Measurements from ENCODE around the gene A3GALT2.

A3GALT2 gene

DNA sequence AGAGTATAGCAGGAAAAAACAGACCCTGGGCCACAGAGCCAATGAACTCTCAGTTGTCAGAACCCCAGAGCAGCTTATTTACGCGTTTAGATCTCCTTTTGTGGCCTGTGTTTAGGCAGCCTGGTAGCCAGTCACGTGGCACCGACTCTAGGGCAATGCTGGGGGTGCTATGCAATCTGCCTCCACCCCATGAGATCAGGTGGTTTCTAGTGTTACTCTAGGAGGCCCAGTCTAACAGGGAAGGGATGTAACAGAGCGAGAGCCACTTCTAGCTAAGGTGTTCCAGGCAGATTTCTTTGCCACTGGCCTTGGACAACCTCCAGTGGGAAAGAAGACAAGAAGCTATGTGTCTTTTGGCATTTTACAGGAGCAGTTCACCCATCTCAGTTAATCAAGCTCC lies 12.0 kb upstream of the A3GALT2 start:
- peak overlapping the region; percentile 41 to 60 for H3K9ac ChIP-seq (ENCODE audit: low read length in 2 of 2)
- no peak overlapping the region for H3K4me3 ChIP-seq (ENCODE audit: low read length in 2 of 2)
- peaks cover 45 to 53% of the 10 kb centered on the region in 2 donors for H3K36me3 ChIP-seq (ENCODE audit: control insufficient read depth in 2 of 2, insufficient read depth in 2 of 2, low read length in 2 of 2)
- no peaks in the 10 kb centered on the region for H3K9me3 ChIP-seq (ENCODE audit: control insufficient read depth in 2 of 2, low read length in 2 of 2)
- H3K4me1 ChIP-seq (ENCODE audit: control insufficient read depth, insufficient read depth, low read length), result peaks cover 42% of the 10 kb centered on the region
- peak overlapping the region; percentile 79 for H3K27ac ChIP-seq (ENCODE audit: low read length)
- H3K27me3 ChIP-seq (ENCODE audit: control insufficient read depth in 1 of 2, insufficient read depth in 2 of 2, low read length in 2 of 2), result no peaks in the 10 kb centered on the region

DNA sequence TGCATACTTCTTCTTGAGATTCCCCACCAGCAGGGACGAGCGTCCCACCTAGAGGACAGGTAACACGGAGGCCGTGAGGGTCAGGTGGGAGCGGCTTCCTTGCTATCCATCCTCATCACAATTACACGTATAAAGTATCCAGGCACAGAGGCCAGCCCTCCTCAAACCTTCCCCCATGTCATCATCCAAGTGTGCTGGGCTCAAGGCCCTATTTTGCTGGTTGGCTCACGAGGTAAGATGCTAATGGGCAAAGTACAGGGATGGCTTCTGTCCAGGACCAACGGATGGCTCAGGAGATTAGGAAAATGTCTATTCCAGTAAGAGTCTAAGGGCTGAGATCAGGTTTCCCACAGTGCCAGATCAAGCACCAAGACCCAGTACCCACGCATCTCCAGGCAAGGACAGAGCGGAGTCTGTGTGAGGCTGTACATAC lies 11.5 kb upstream of the A3GALT2 start:
- peaks cover 50 to 57% of the 10 kb centered on the region in 2 donors for H3K36me3 ChIP-seq (ENCODE audit: control insufficient read depth in 2 of 2, insufficient read depth in 2 of 2, low read length in 2 of 2)
- peak overlapping the region; percentile 41 to 60 for H3K9ac ChIP-seq (ENCODE audit: low read length in 2 of 2)

DNA sequence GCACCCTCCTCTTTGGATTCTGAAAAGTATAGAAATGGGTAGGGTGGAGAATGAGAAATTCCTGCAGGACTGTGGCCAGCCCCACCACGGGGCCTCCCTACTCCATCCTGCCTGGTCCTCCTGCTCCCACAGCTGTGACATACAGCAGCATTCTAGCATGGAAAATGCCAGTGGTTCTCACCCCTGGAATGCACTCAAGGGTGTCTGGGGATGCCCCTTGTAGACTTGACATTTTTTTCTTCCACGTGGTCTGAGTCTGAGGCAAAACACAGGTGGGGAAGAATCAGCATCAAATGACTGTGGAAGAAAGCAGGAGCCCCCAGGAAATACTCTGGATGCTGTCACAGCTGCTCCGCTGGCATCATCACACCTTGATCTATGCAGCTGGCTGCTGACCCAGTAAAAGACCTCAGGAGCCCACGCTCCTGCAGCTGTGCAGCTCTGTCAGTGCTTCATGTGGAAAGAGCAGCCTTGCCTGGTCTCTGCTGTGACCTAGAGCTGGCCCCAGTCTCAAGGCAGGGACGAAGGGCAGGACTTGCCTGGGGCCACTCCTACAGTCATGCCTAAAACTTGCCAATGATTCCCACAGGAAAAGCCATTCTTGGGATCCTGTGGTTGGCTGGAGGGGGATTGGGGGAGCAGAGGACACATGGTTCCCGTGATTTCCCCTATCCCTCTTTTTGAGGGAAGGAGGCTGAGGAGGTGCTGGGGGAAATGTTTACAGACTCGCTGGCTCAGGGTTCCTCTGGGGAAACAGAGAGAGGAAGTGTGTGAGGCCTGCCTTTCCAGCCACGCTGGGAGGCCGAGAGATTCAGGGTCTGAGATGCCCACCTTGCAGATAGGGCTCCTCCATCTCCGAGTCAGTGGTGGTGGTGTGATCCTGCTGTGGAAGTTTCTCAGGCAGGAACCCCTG lies 10.8 kb upstream of the A3GALT2 start:
- no peak overlapping the region for H3K4me3 ChIP-seq (ENCODE audit: low read length in 2 of 2)
- H3K27me3 ChIP-seq (ENCODE audit: control insufficient read depth in 1 of 2, insufficient read depth in 2 of 2, low read length in 2 of 2), result no peaks in the 10 kb centered on the region
- peaks cover 55 to 64% of the 10 kb centered on the region in 2 donors for H3K36me3 ChIP-seq (ENCODE audit: control insufficient read depth in 2 of 2, insufficient read depth in 2 of 2, low read length in 2 of 2)
- no peaks in the 10 kb centered on the region for H3K9me3 ChIP-seq (ENCODE audit: control insufficient read depth in 2 of 2, low read length in 2 of 2)
- H3K9ac ChIP-seq (ENCODE audit: low read length in 2 of 2), result peak overlapping the region in 1 of 2 donors; percentile 13
- H3K27ac ChIP-seq (ENCODE audit: low read length), result peak overlapping the region; percentile 79
- H3K4me1 ChIP-seq (ENCODE audit: control insufficient read depth, insufficient read depth, low read length), result peaks cover 50% of the 10 kb centered on the region

More for the DNA sequence above, 11.5 kb upstream of the A3GALT2 start:
- Histone ChIP-seq H3K9me3 (ENCODE audit: control insufficient read depth in 2 of 2, low read length in 2 of 2) (no peaks in the 10 kb centered on the region), H3K27ac (ENCODE audit: low read length) (peak overlapping the region; percentile 79), H3K27me3 (ENCODE audit: control insufficient read depth in 1 of 2, insufficient read depth in 2 of 2, low read length in 2 of 2) (no peaks in the 10 kb centered on the region), H3K4me3 (ENCODE audit: low read length in 2 of 2) (no peak overlapping the region), H3K4me1 (ENCODE audit: control insufficient read depth, insufficient read depth, low read length) (peaks cover 47% of the 10 kb centered on the region)

DNA sequence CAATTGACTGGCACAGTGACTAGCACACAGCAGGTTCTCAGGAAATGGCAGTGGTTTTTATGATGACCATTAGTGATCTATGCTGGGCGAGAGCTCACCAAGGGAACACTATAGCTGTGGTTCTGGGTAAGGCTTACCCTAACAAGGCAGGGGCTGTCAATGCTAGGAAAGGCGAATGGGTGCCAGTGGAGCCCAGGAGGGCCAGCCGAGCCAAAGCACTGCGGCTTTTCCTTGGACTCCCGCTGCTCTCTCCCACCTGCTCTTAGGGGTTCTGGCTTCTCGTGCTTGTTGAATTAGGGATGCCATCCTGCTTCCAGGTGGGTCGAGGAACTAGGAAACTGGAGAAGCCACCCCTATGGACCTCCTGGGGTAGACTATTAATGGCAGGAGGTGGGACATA lies 10.0 kb upstream of the A3GALT2 start:
- no peaks in the 10 kb centered on the region for H3K27me3 ChIP-seq (ENCODE audit: control insufficient read depth in 1 of 2, insufficient read depth in 2 of 2, low read length in 2 of 2)
- H3K4me1 ChIP-seq (ENCODE audit: control insufficient read depth, insufficient read depth, low read length), result peaks cover 47% of the 10 kb centered on the region
- H3K9me3 ChIP-seq (ENCODE audit: control insufficient read depth in 2 of 2, low read length in 2 of 2), result no peaks in the 10 kb centered on the region
- H3K27ac ChIP-seq (ENCODE audit: low read length), result peak overlapping the region; percentile 18
- H3K36me3 ChIP-seq (ENCODE audit: control insufficient read depth in 2 of 2, insufficient read depth in 2 of 2, low read length in 2 of 2), result peaks cover 61 to 72% of the 10 kb centered on the region in 2 donors
- H3K4me3 ChIP-seq (ENCODE audit: low read length in 2 of 2), result no peak overlapping the region
- no peak overlapping the region for H3K9ac ChIP-seq (ENCODE audit: low read length in 2 of 2)

DNA sequence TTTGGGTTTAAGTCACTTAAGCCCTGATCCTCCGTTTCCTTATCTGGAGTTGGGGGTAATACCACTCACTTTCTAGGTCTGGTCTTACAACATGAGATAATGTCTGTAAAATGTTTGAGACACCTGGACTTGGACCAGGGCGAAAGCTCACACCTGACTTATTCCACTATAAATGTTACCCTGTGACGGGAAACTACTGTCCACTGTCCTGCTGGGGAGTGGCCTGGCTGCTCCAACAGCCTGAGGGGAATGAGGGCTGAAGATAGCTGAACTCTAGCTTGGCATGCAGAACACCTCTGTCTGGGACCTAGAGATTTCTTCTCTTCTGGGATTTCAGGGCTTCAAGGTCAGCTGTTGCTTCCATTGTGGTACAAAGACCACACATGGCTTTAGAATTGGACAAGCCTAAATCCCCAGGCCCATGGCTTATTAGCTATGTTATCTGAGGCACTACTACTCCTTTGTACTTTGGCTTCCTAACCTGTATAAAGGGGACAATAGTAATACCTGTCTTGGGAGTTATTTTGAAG lies 9.5 kb upstream of the A3GALT2 start:
- H3K27me3 ChIP-seq (ENCODE audit: control insufficient read depth in 1 of 2, insufficient read depth in 2 of 2, low read length in 2 of 2), result no peaks in the 10 kb centered on the region
- H3K9me3 ChIP-seq (ENCODE audit: control insufficient read depth in 2 of 2, low read length in 2 of 2), result no peaks in the 10 kb centered on the region
- peak overlapping the region; percentile 18 for H3K27ac ChIP-seq (ENCODE audit: low read length)
- H3K4me1 ChIP-seq (ENCODE audit: control insufficient read depth, insufficient read depth, low read length), result peaks cover 47% of the 10 kb centered on the region
- no peak overlapping the region for H3K9ac ChIP-seq (ENCODE audit: low read length in 2 of 2)
- no peak overlapping the region for H3K4me3 ChIP-seq (ENCODE audit: low read length in 2 of 2)
- H3K36me3 ChIP-seq (ENCODE audit: control insufficient read depth in 2 of 2, insufficient read depth in 2 of 2, low read length in 2 of 2), result peaks cover 66 to 76% of the 10 kb centered on the region in 2 donors

DNA sequence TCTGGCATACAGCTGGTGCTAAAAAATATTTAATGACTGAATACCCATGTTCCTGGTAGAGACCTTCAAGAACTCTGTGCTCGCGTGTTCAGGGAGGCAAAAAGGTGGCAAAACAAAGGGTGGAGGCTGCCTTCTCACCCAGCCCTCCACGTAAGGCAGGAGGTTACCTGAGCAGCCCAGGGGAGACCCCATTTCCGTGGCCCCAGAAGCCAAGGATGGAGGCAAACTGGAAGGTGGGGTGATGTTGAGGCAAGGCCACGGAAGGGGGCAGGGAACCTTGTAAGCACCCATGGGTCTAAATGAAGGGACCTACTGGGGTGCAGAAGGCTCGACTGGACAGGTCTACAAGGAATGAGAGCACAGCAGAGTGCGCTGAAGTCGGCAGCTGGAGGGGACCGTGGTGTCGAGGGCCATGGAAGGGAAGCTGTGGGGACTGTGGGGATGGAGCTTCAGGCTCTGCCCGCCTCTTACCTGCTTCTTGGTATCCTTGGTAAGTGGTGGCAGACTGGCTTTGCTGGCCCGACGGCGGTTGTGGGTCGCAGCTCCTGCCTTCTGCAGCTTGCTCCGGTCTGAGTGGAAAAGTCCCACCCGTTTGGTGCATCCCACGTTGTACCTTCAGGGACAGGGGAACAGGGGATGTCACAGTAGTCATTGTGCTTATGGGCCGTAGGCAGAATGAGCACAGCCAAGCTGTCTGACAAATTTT lies 8.9 kb upstream of the A3GALT2 start:
- Histone ChIP-seq H3K4me3 (ENCODE audit: low read length in 2 of 2) (no peak overlapping the region), H3K27me3 (ENCODE audit: control insufficient read depth in 1 of 2, insufficient read depth in 2 of 2, low read length in 2 of 2) (no peaks in the 10 kb centered on the region), H3K9ac (ENCODE audit: low read length in 2 of 2) (no peak overlapping the region), H3K27ac (ENCODE audit: low read length) (no peak overlapping the region), H3K9me3 (ENCODE audit: control insufficient read depth in 2 of 2, low read length in 2 of 2) (no peaks in the 10 kb centered on the region), H3K4me1 (ENCODE audit: control insufficient read depth, insufficient read depth, low read length) (peaks cover 42% of the 10 kb centered on the region), H3K36me3 (ENCODE audit: control insufficient read depth in 2 of 2, insufficient read depth in 2 of 2, low read length in 2 of 2) (peaks cover 73 to 83% of the 10 kb centered on the region in 2 donors)

DNA sequence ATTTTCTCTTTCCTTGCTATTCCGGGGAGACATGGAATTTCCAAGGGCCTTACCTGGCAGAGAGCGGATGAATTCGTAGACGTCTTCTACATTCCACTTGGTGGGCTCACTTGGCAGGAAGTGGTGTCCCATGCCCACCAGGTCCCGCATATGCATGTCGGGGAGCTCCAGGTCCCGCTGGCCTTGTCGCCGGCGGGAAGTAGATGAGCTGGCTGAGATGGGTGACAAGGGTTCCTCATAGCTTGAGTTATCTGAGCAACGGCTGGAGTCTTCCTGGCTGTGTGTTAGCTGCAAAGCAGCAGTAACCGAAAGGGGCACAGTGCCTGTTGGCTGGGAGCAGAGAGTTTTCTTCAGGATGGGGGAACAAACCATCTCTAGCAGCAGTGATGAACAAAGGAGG lies 7.9 kb upstream of the A3GALT2 start:
- H3K27me3 ChIP-seq (ENCODE audit: control insufficient read depth in 1 of 2, insufficient read depth in 2 of 2, low read length in 2 of 2), result no peaks in the 10 kb centered on the region
- H3K9ac ChIP-seq (ENCODE audit: low read length in 2 of 2), result no peak overlapping the region
- H3K36me3 ChIP-seq (ENCODE audit: control insufficient read depth in 2 of 2, insufficient read depth in 2 of 2, low read length in 2 of 2), result peaks cover 81 to 92% of the 10 kb centered on the region in 2 donors
- peaks cover 33% of the 10 kb centered on the region for H3K4me1 ChIP-seq (ENCODE audit: control insufficient read depth, insufficient read depth, low read length)
- no peaks in the 10 kb centered on the region for H3K9me3 ChIP-seq (ENCODE audit: control insufficient read depth in 2 of 2, low read length in 2 of 2)
- peak overlapping the region; percentile 24 for H3K27ac ChIP-seq (ENCODE audit: low read length)
- H3K4me3 ChIP-seq (ENCODE audit: low read length in 2 of 2), result no peak overlapping the region

DNA sequence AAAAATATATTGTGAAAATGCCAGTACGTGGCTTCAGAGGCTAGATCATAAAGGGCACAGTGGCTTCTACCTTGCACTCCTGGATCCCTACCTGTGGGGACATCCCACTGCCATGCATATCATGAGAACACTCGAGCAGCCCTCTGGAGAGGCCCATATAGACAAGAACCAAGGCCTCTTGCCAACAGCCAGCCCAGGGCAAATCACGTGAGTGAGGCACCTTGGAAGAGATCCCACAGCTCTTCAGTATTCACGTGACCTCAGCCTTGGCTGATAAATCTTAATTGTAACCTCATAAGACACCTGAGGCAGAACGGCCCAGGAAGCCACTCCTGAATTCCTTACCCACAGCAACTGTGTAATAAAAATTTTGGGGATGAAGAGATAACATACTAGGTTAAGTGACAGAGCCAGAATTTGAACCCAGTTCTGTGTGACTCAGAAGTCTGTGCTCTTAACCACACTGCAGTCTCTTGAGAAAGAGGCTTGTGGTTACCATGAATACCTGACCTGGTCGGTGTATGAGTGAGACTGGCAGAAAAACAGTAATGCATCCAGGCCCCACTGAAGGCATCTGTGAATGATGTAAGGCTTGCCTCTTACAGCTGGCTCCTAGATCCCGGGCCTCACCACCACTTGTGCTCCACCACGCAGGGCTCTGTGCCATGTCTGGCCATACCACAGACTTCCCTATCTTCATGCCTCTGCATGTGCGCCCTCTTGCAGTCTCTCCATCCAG lies 6.9 kb upstream of the A3GALT2 start:
- no peak overlapping the region for H3K9ac ChIP-seq (ENCODE audit: low read length in 2 of 2)
- H3K4me1 ChIP-seq (ENCODE audit: control insufficient read depth, insufficient read depth, low read length), result peaks cover 23% of the 10 kb centered on the region
- H3K27me3 ChIP-seq (ENCODE audit: control insufficient read depth in 1 of 2, insufficient read depth in 2 of 2, low read length in 2 of 2), result no peaks in the 10 kb centered on the region
- peaks cover 90 to 97% of the 10 kb centered on the region in 2 donors for H3K36me3 ChIP-seq (ENCODE audit: control insufficient read depth in 2 of 2, insufficient read depth in 2 of 2, low read length in 2 of 2)
- H3K9me3 ChIP-seq (ENCODE audit: control insufficient read depth in 2 of 2, low read length in 2 of 2), result no peaks in the 10 kb centered on the region
- peak overlapping the region; percentile 24 for H3K27ac ChIP-seq (ENCODE audit: low read length)
- H3K4me3 ChIP-seq (ENCODE audit: low read length in 2 of 2), result no peak overlapping the region

DNA sequence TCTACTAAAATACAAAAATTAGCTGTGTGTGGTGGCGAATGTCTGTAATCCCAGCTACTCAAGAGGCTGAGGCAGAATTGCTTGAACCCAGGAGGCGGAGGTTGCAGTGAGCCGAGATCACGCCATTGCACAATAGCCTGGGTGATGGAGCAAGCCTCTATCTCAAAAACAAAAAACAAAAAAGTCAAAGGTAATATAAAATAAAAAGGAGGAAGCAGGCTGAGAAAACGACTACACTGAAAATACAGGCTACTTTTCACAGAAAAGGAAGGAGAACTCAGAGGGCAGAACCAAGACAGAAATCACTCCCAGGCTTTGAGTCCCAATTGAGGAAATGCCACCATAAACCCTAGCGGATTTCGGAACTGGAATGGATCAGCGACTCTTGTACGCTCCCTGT lies 5.9 kb upstream of the A3GALT2 start:
- no peak overlapping the region for H3K9ac ChIP-seq (ENCODE audit: low read length in 2 of 2)
- no peak overlapping the region for H3K4me3 ChIP-seq (ENCODE audit: low read length in 2 of 2)
- no peak overlapping the region for H3K27ac ChIP-seq (ENCODE audit: low read length)
- H3K36me3 ChIP-seq (ENCODE audit: control insufficient read depth in 2 of 2, insufficient read depth in 2 of 2, low read length in 2 of 2), result peaks cover 84 to 91% of the 10 kb centered on the region in 2 donors
- H3K9me3 ChIP-seq (ENCODE audit: control insufficient read depth in 2 of 2, low read length in 2 of 2), result no peaks in the 10 kb centered on the region
- no peaks in the 10 kb centered on the region for H3K27me3 ChIP-seq (ENCODE audit: control insufficient read depth in 1 of 2, insufficient read depth in 2 of 2, low read length in 2 of 2)
- peaks cover 13% of the 10 kb centered on the region for H3K4me1 ChIP-seq (ENCODE audit: control insufficient read depth, insufficient read depth, low read length)
